ENCODE data around the gene FEN1.

DNA sequence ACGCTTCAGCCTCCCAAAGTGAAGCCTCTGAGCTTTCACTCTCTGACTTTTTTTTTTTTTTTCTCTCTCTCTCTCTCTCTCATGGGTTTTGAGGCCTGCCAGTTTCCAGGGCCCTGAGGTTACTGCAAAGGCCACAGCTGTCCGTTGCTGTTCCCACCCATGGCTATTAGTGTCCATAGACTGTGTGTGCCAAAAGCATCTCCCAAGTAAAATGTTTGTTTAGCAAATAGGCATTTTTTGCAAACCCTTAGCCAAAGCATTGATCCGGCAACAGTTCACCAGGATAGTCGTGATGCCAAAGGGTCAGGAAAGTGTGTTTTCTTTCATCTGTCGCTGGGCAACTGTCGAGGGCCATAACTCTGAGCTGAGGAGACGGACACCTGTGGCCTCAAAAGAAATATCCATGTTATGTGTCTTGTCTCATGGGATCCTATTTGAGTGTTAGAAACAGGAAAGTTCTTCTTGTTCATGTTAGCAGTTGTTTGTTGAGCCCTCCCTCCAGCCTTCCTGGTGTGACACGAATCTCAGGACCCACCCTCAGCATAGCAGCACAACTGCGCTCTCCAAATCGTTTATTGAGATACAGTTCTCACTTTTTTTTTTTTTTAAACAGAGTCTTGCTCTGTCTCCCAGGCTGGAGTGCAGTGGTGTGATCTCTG lies 53.8 kb downstream of the FEN1 start:
- TF ChIP-seq POLR2A (IDR thresholded peaks at IDR 0.05; ENCODE audit: low read depth, low read length) (no peak), TAF1 (IDR thresholded peaks at IDR 0.05; ENCODE audit: borderline replicate concordance, low read depth, low read length) (no peak), POLR2AphosphoS5 (IDR thresholded peaks at IDR 0.05; ENCODE audit: low read depth, low read length) (no peak)
